OCI-LY7 (cell line): ENCODE results near the gene PAFAH2. TPM values are rescaled to one million over a fixed set of nuclear protein-coding genes. Genes with fewer than 3 reads are reported as not detected.

Experiments
- Bru-seq: library from RNA; stranded (reverse); fragments of 400-500 nt; gene quantifications from one replicate; lab custom pipeline; 2021; lab: Mats Ljungman, UMichigan
- BruChase-seq, 2 experiments: library from RNA; stranded (reverse); fragments of 400-500 nt; gene quantifications; one replicate each; lab custom pipeline; 2021; lab: Mats Ljungman, UMichigan
- BruUV-seq: library from RNA; stranded (reverse); fragments of 400-500 nt; replicated peaks from 2 replicates; lab custom pipeline; 2021; lab: Mats Ljungman, UMichigan
- CTCF ChIA-PET: fragments of 300-600 bp; sonication (Branson Sonifier 250); formaldehyde crosslinking; loops from one replicate; lab custom pipeline; 2022; ENCODE audit warnings: antibody characterized with exemption; ENCODE audit not compliant: unreplicated experiment; lab: Charles Lee
- POLR2A ChIA-PET: fragments of 300-600 bp; sonication (Branson Sonifier 250); formaldehyde crosslinking; loops from one replicate; lab custom pipeline; 2022; ENCODE audit warnings: antibody characterized with exemption; lab: Charles Lee
- DNase-seq: peaks from one replicate; pipeline ENCODE4 v3.0.0-alpha.2; 2015; ENCODE audit warnings: low spot score
- H2AFZ ChIP-seq: fragments of 200-600 bp; sonication (generic), shearing (Covaris generic); 2 replicates; pipeline ENCODE4 v1.6.1; 2014; ENCODE audit warnings: mild to moderate bottlenecking, antibody characterized with exemption, low read length, moderate library complexity
- H3K27ac ChIP-seq: fragments of 200-600 bp; sonication (generic); 2 replicates; pipeline ENCODE4 v1.5.1; 2014; ENCODE audit warnings: mixed run types, low read depth, mild to moderate bottlenecking, moderate library complexity, low read length, inconsistent platforms; ENCODE audit not compliant: poor library complexity, severe bottlenecking
- H3K36me3 ChIP-seq: fragments of 200-600 bp; sonication (generic); 2 replicates; pipeline ENCODE4 v1.6.1; 2014; ENCODE audit warnings: mild to moderate bottlenecking, antibody characterized with exemption, low read length, moderate library complexity, mixed read lengths; ENCODE audit not compliant: insufficient read depth
- H3K4me1 ChIP-seq: fragments of 200-600 bp; sonication (generic); 2 replicates; pipeline ENCODE4 v1.5.1; 2014; ENCODE audit warnings: mild to moderate bottlenecking, low read length; ENCODE audit not compliant: insufficient read depth, poor library complexity, severe bottlenecking
- H3K4me2 ChIP-seq: fragments of 200-600 bp; sonication (generic); 2 replicates; pipeline ENCODE4 v1.6.1; 2014; ENCODE audit warnings: mild to moderate bottlenecking, low read length
- H3K4me3 ChIP-seq: fragments of 200-600 bp; sonication (generic); 2 replicates; pipeline ENCODE4 v1.5.1; 2014; ENCODE audit warnings: mild to moderate bottlenecking, low read depth, low read length; ENCODE audit not compliant: poor library complexity, severe bottlenecking
- H3K79me2 ChIP-seq: fragments of 200-600 bp; sonication (generic); 2 replicates; pipeline ENCODE4 v1.6.1; 2016; ENCODE audit warnings: low read depth, mild to moderate bottlenecking, low read length, moderate library complexity, mixed read lengths; ENCODE audit not compliant: insufficient read depth
- H3K9me2 ChIP-seq: fragments of 200-600 bp; sonication (generic); 2 replicates; pipeline ENCODE4 v1.6.1; 2016; ENCODE audit warnings: mild to moderate bottlenecking, low read length, mixed read lengths; ENCODE audit not compliant: insufficient read depth
- H3K9me3 ChIP-seq: fragments of 200-600 bp; sonication (generic); 2 replicates; pipeline ENCODE4 v1.6.1; 2014; ENCODE audit warnings: mild to moderate bottlenecking, mixed run types, low read length, mixed read lengths
- H4K20me1 ChIP-seq: fragments of 200-600 bp; sonication (generic); 2 replicates; pipeline ENCODE4 v1.6.1; 2014; ENCODE audit warnings: mild to moderate bottlenecking, antibody characterized with exemption, low read length, moderate library complexity, mixed read lengths; ENCODE audit not compliant: insufficient read depth
- EZH2phosphoT487 ChIP-seq: fragments of 200-600 bp; sonication (generic); IDR thresholded peaks from 2 replicates; pipeline ENCODE4 v1.6.1; 2018; ENCODE audit warnings: low read depth, borderline replicate concordance, mild to moderate bottlenecking, mixed run types, antibody characterized with exemption, low read length, moderate library complexity, mixed read lengths
- intact Hi-C: fragments of 100-400 bp; cut with micrococcal nuclease; formaldehyde crosslinking; loops from one replicate; pipeline ENCODE4 v1.10.0; 2022; ENCODE audit not compliant: unreplicated experiment
- long read RNA-seq: library from polyadenylated mRNA; stranded (forward); transcript quantifications from one replicate; pipeline ENCODE4 v2.0.0, GENCODE V29; 2022
- total RNA-seq, 2 experiments: library from RNA; depleted of rRNA in 1 of 2; stranded (reverse); fragments of >200 nt in 1 of 2; shearing (Covaris generic) in 1 of 2; gene quantifications; 2 replicates each; pipeline ENCODE4 v1.2.3, GENCODE V29; 2014 to 2022
- TF ChIP-seq, protein P1 (sequence below): fragments of 200-600 bp; sonication (generic); conservative IDR thresholded peaks from 2 replicates; pipeline ENCODE4 v1.5.1; 2014; ENCODE audit warnings: mild to moderate bottlenecking, antibody characterized with exemption, low read length, moderate library complexity, mixed read lengths

The PAFAH2 gene
- total RNA-seq (2014; rRNA removed; shearing (Covaris generic)) (2.9 and 4.1 TPM in 2 replicates), total RNA-seq (2022) (7.3 and 8.7 TPM in 2 replicates), Bru-seq, nascent RNA (percentile 51 among the genes with signal in this experiment), BruChase-seq, experiment 1, labeled RNA remaining after a 6-hour chase (percentile 51 among the genes with signal in this experiment), BruChase-seq, experiment 2, labeled RNA remaining after a 2-hour chase (percentile 51 among the genes with signal in this experiment)
- long read RNA-seq, transcript PAFAH2-201 (11 exons, 3,581 nt): major isoform, 7 of 14 reads
- long read RNA-seq, partial matches to known transcripts: 0 of 14 reads
- long read RNA-seq, other reads (novel, unspliced or antisense): 6 of 14 reads

DNA sequence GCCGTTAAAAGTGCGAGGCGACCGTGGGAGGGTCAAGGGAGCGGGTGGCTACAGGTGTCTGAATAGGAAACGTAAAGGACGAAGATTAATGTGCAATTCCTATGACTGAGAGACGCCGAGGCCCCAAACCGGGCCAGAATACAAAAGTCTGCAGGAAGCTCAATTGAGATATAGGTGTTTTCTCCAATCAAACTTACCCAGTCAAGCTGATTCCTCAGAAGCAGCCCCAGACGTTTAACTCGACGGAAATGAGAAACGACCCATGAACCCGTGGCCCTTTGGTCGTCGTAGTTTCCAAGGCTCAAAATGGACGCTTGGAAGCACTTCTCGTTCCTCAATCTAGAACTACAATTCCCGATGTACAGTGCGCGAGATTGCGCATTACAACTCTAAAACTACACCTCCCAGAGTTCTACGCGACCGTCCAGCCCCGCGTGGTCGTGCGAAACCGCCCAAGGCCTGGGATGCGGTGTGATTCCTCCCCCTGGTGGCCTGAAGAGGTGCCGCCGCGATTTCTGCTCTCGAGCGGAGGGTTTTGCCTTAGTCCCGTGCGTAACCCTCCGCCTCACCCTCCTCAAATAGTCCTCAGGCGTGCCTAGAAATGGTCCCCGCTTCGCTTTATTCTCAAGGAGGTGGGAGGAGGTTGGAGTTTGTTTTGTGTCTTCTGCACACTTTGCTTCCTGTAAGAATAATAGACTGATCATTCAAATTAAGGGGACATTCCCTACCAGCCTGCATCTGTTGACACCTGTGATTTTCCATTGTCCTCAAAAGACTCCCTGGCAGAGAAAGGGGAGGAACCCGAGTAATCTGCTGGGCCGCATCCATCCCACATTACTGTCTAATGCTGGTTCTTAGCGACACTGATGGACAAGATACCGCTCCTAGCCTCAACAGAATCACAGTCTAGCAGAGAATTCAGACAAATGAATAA lies at the start of gene PAFAH2:
Gene PAFAH2, minus strand, starts transcription at position 236 of the 934 bp plus-strand sequence. CDS start 7,247 bp downstream, outside the sequence.
- peak within 1 kb of the TSS; percentile 63 for H3K27ac ChIP-seq
- intact Hi-C loops: loop anchor here (1.0 to 2.0 kb wide), 4 partner anchors 93 to 177 kb away; no protein-coding TSS in a partner anchor
- no peaks in the 10 kb centered on the region for H3K9me3 ChIP-seq
- no peaks in the 10 kb centered on the region for H3K79me2 ChIP-seq
- H3K4me2 ChIP-seq: peak within 1 kb of the TSS; percentile 88
- no peaks in the 10 kb centered on the region for H4K20me1 ChIP-seq
- ChIA-PET POLR2A (interaction anchor here (0.6 to 2.9 kb wide), 20 partner anchors 10 to 440 kb away, joined by 3 to 18 read pairs (median 4); partner anchors contain the start of genes MTFR1L and STMN1), CTCF (interaction anchor here (0.6 to 2.6 kb wide), 8 partner anchors 83 to 183 kb away, joined by 3 to 20 read pairs (median 4); no protein-coding TSS in a partner anchor)
- no TSS peak for BruUV-seq
- peak; percentile 100 for DNase-seq
- H2AFZ ChIP-seq: peak within 1 kb of the TSS; percentile 99
- H3K36me3 ChIP-seq: no peaks in the 10 kb centered on the region
- peaks cover 20% of the 10 kb centered on the region for H3K4me1 ChIP-seq
- H3K9me2 ChIP-seq: no peaks in the 10 kb centered on the region
- TF ChIP-seq, protein P1, sequence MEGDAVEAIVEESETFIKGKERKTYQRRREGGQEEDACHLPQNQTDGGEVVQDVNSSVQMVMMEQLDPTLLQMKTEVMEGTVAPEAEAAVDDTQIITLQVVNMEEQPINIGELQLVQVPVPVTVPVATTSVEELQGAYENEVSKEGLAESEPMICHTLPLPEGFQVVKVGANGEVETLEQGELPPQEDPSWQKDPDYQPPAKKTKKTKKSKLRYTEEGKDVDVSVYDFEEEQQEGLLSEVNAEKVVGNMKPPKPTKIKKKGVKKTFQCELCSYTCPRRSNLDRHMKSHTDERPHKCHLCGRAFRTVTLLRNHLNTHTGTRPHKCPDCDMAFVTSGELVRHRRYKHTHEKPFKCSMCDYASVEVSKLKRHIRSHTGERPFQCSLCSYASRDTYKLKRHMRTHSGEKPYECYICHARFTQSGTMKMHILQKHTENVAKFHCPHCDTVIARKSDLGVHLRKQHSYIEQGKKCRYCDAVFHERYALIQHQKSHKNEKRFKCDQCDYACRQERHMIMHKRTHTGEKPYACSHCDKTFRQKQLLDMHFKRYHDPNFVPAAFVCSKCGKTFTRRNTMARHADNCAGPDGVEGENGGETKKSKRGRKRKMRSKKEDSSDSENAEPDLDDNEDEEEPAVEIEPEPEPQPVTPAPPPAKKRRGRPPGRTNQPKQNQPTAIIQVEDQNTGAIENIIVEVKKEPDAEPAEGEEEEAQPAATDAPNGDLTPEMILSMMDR: peak; percentile 93
- TF ChIP-seq EZH2phosphoT487: no peak
- H3K4me3 ChIP-seq: peak within 1 kb of the TSS; percentile 76

DNA sequence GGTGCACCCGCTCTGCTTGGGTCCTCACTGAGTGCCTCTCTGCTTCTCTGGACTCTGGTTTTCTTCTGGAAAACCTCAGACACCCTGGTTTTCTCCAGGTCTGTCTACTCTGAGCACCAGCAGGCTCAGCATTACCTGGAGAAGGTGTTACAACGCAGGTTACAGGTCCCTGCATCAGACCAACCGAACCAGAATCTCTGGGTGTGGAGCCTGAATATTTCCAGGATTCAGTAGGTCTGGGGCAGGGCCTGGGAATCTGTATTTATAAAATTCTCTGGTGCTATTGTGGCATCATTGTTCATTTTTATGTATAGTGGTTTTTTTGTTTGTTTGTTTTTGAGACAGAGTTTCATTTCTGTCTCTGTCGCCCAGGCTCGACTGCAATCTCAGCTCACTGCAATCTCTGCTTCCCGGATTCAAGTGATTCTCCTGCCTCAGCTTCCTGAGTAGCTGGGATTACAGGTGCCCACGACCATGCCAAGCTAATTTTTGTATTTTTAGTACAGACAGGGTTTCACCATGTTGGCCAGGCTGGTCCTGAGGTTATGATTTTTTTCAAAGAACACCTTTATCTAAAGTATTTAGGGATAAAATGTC lies 49.5 kb upstream of the PAFAH2 start:
- no peak overlapping the region for H2AFZ ChIP-seq
- H3K9me2 ChIP-seq: no peaks in the 10 kb centered on the region
- DNase-seq: no peak
- no peaks in the 10 kb centered on the region for H3K36me3 ChIP-seq
- no peaks in the 10 kb centered on the region for H4K20me1 ChIP-seq
- intact Hi-C loops: no loop called here
- POLR2A ChIA-PET: interaction anchor here (0.7 kb wide), 2 partner anchors 23 to 1800 kb away, joined by 4 read pairs; no protein-coding TSS in a partner anchor
- H3K4me2 ChIP-seq: no peak overlapping the region
- no peaks in the 10 kb centered on the region for H3K79me2 ChIP-seq
- H3K9me3 ChIP-seq: no peaks in the 10 kb centered on the region
- no peak overlapping the region for H3K4me3 ChIP-seq
- BruUV-seq: no TSS peak
- TF ChIP-seq, protein P1: no peak
- TF ChIP-seq EZH2phosphoT487: no peak
- CTCF ChIA-PET: no interaction called here
- H3K4me1 ChIP-seq: no peaks in the 10 kb centered on the region
- no peak overlapping the region for H3K27ac ChIP-seq
